G401 (cell line): ENCODE results near the gene SLIT2. TPM values are rescaled to one million over a fixed set of nuclear protein-coding genes. Genes with fewer than 3 reads are reported as not detected.

ENCODE experiments used
- DNase-seq: peaks from one replicate; pipeline ENCODE4 v3.0.0-alpha.2; 2015; ENCODE audit warnings: low spot score
- in situ Hi-C: cut with HindIII; loops from 2 replicates; pipeline ENCODE4 v1.10.0; 2016; ENCODE audit warnings: low sequenced_read_pairs, mixed read lengths
- total RNA-seq: library from RNA; depleted of rRNA; stranded (reverse); fragments of >200 nt; shearing (Covaris generic); gene quantifications from 2 replicates; pipeline ENCODE4 v1.2.3, GENCODE V29; 2014

SLIT2 gene
- total RNA-seq, 1 experiment from 2014 or later = not detected

GRCh38 chr4:20260821-20261220 lies 9.1 kb downstream of the SLIT2 start:
- no peak for DNase-seq
- in situ Hi-C loops = no loop called here

GRCh38 chr4:20262221-20262620 lies 10.5 kb downstream of the SLIT2 start:
- DNase-seq = no peak
- in situ Hi-C loops = no loop called here

- no peak for DNase-seq
- in situ Hi-C loops = no loop called here
Observed at GRCh38 chr4:20264688-20265087, 13.0 kb downstream of the SLIT2 start.

GRCh38 chr4:20265726-20266125 lies 14.0 kb downstream of the SLIT2 start:
- no peak for DNase-seq
- in situ Hi-C loops = no loop called here

- in situ Hi-C loops = no loop called here
- DNase-seq = no peak
Observed at GRCh38 chr4:20266215-20267082, 14.7 kb downstream of the SLIT2 start.

GRCh38 chr4:20268028-20268427 lies 16.3 kb downstream of the SLIT2 start:
- in situ Hi-C loops = no loop called here

GRCh38 chr4:20269320-20269719 lies 17.6 kb downstream of the SLIT2 start:
- in situ Hi-C loops = no loop called here

More at GRCh38 chr4:20268028-20268427, 16.3 kb downstream of the SLIT2 start:
- no peak for DNase-seq

GRCh38 chr4:20271950-20272349 lies 20.2 kb downstream of the SLIT2 start:
- DNase-seq = no peak
- in situ Hi-C loops = no loop called here

More at GRCh38 chr4:20269320-20269719, 17.6 kb downstream of the SLIT2 start:
- no peak for DNase-seq

- no peak for DNase-seq
- in situ Hi-C loops = no loop called here
Observed at GRCh38 chr4:20272411-20272872, 20.7 kb downstream of the SLIT2 start.

GRCh38 chr4:20273793-20274192 lies 22.1 kb downstream of the SLIT2 start:
- in situ Hi-C loops = no loop called here
- no peak for DNase-seq

GRCh38 chr4:20276848-20277247 lies 25.1 kb downstream of the SLIT2 start:
- no peak for DNase-seq
- in situ Hi-C loops = no loop called here

GRCh38 chr4:20278195-20278594 lies 26.5 kb downstream of the SLIT2 start:
- DNase-seq = no peak
- in situ Hi-C loops = no loop called here

- DNase-seq = no peak
- in situ Hi-C loops = no loop called here
Observed at GRCh38 chr4:20279381-20279780, 27.7 kb downstream of the SLIT2 start.

GRCh38 chr4:20281453-20281852 lies 29.7 kb downstream of the SLIT2 start:
- in situ Hi-C loops = no loop called here
- no peak for DNase-seq

GRCh38 chr4:20283039-20283438 lies 31.3 kb downstream of the SLIT2 start:
- in situ Hi-C loops = no loop called here

GRCh38 chr4:20284990-20285389 lies 33.3 kb downstream of the SLIT2 start:
- in situ Hi-C loops = no loop called here
- no peak for DNase-seq

More at GRCh38 chr4:20283039-20283438, 31.3 kb downstream of the SLIT2 start:
- DNase-seq = no peak

- no peak for DNase-seq
- in situ Hi-C loops = no loop called here
Observed at GRCh38 chr4:20287246-20287645, 35.5 kb downstream of the SLIT2 start.

- DNase-seq = no peak
- in situ Hi-C loops = no loop called here
Observed at GRCh38 chr4:20288047-20288650, 36.4 kb downstream of the SLIT2 start.

GRCh38 chr4:20288846-20289512 lies 37.3 kb downstream of the SLIT2 start:
- DNase-seq = no peak
- in situ Hi-C loops = no loop called here

- DNase-seq = no peak
- in situ Hi-C loops = no loop called here
Observed at GRCh38 chr4:20289782-20290181, 38.1 kb downstream of the SLIT2 start.
